ENCODE data around the gene RS1. TPM values are rescaled to one million over a fixed set of nuclear protein-coding genes. Genes with fewer than 3 reads are reported as not detected.

Gene RS1
- polyA plus RNA-seq (2013, experiment 1 of 2), result not detected
- 0.13 TPM for polyA plus RNA-seq (2013, experiment 2 of 2)

GRCh38 chrX:18672008-18672407, at the start of gene RS1:
RS1 (minus strand) TSS chrX:18672108; CDS start chrX:18672068, 40 bp downstream.
- no peak within 1 kb of the TSS for H3K9ac ChIP-seq (ENCODE audit: low read depth, low read length)
- WGBS, result 83% methylated on average over 7 of the region's 10 CpGs
- H3K27ac ChIP-seq (ENCODE audit: low read depth, low read length), result no peak within 1 kb of the TSS

GRCh38 chrX:18719852-18720251, 47.9 kb upstream of the RS1 start:
- no peak overlapping the region for H3K4me3 ChIP-seq (ENCODE audit: low read length)
- no peak overlapping the region for H3K9ac ChIP-seq (ENCODE audit: low read depth, low read length)
- H3K9me3 ChIP-seq (ENCODE audit: insufficient read depth, low read depth, low read length), result no peaks in the 10 kb centered on the region
- H3K4me1 ChIP-seq (ENCODE audit: insufficient read depth, low read length), result no peaks in the 10 kb centered on the region
- no peak overlapping the region for H3K27ac ChIP-seq (ENCODE audit: low read depth, low read length)
- H3K27me3 ChIP-seq (ENCODE audit: insufficient read depth, low read length), result no peaks in the 10 kb centered on the region
- H3K36me3 ChIP-seq (ENCODE audit: insufficient read depth, low read length), result no peaks in the 10 kb centered on the region
- WGBS, result 97% methylated on average over 2 of the region's 4 CpGs

More at GRCh38 chrX:18672008-18672407, at the start of gene RS1:
- Histone ChIP-seq H3K4me3 (ENCODE audit: low read length) (no peak within 1 kb of the TSS), H3K36me3 (ENCODE audit: insufficient read depth, low read length) (no peaks in the 10 kb centered on the region), H3K9me3 (ENCODE audit: insufficient read depth, low read depth, low read length) (no peaks in the 10 kb centered on the region), H3K4me1 (ENCODE audit: insufficient read depth, low read length) (no peaks in the 10 kb centered on the region; the same call in 1 of the 2 replicates), H3K27me3 (ENCODE audit: insufficient read depth, low read length) (no peaks in the 10 kb centered on the region)

DNA sequence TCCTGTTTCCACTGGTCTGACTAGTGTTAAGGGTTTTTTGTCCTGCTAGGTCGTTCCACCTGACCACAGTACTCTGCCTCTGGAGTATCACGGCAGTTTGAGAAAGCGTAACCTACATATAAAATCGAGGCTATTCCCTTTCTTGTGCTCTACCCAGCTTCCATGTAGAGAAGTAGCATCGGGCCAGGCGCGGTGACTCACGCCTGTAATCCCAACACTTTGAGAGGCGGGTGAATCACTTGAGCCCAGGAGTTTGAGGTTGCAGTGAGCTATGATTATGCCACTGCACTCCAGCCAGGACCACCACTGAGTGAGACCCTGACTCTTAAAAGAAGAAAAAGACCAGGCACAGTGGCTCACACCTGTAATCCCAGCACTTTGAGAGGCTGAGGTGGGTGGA, 43.0 kb upstream of the RS1 start:
- Histone ChIP-seq H3K4me3 (ENCODE audit: low read length) (no peak overlapping the region), H3K27ac (ENCODE audit: low read depth, low read length) (no peak overlapping the region), H3K9ac (ENCODE audit: low read depth, low read length) (no peak overlapping the region), H3K36me3 (ENCODE audit: insufficient read depth, low read length) (no peaks in the 10 kb centered on the region), H3K4me1 (ENCODE audit: insufficient read depth, low read length) (no peaks in the 10 kb centered on the region), H3K9me3 (ENCODE audit: insufficient read depth, low read depth, low read length) (no peaks in the 10 kb centered on the region), H3K27me3 (ENCODE audit: insufficient read depth, low read length) (no peaks in the 10 kb centered on the region)
- 85% methylated on average over 9 of the region's 9 CpGs for WGBS

- Histone ChIP-seq H3K27me3 (ENCODE audit: insufficient read depth, low read length) (no peaks in the 10 kb centered on the region), H3K9me3 (ENCODE audit: insufficient read depth, low read depth, low read length) (no peaks in the 10 kb centered on the region), H3K9ac (ENCODE audit: low read depth, low read length) (no peak overlapping the region), H3K4me1 (ENCODE audit: insufficient read depth, low read length) (no peaks in the 10 kb centered on the region), H3K36me3 (ENCODE audit: insufficient read depth, low read length) (no peaks in the 10 kb centered on the region), H3K27ac (ENCODE audit: low read depth, low read length) (no peak overlapping the region), H3K4me3 (ENCODE audit: low read length) (no peak overlapping the region)
- 100% methylated on average over 3 of the region's 3 CpGs for WGBS
These were observed 37.9 kb upstream of the RS1 start for GRCh38 chrX:18709833-18710232.

DNA sequence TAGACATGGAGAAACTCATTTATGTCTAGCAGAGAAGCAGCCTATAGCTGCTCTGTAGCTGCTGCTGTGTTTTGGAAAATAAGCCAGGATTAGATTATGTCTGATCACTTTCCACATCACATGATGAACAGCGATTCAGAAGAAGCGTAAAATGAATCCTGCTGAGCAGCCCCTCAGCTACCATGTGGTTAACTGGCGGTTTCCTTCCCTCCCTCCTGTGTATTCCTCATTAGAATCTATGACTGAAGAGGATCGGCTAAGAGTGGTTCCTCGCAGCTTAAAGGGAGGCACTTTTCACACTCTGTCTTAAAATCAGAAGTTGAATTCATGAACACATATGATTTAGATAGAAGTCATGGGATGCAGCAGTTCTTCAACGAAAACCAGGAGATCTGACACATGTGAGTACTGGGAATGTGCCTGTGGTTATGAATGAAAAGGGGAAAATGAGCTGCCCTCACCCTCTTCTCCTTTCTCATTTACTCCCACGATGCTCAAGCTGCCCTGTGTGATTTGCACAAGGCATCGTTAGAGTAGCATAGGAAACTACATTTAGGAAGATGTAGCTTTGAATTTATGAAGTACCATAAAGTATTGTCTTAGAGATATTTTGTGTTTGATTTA, 35.6 kb upstream of the RS1 start, which contains the start of gene PPEF1:
Gene PPEF1 (plus strand): TSS at position 220 of the 624 bp plus-strand sequence. CDS start 136 bp downstream, at position 356.
- no peaks in the 10 kb centered on the region for H3K36me3 ChIP-seq (ENCODE audit: insufficient read depth, low read length)
- no peak within 1 kb of the TSS for H3K27ac ChIP-seq (ENCODE audit: low read depth, low read length)
- WGBS, result 100% methylated on average over 4 of the region's 8 CpGs
- no peaks in the 10 kb centered on the region for H3K9me3 ChIP-seq (ENCODE audit: insufficient read depth, low read depth, low read length)
- H3K9ac ChIP-seq (ENCODE audit: low read depth, low read length), result no peak within 1 kb of the TSS
- no peak within 1 kb of the TSS for H3K4me3 ChIP-seq (ENCODE audit: low read length)
- no peaks in the 10 kb centered on the region for H3K27me3 ChIP-seq (ENCODE audit: insufficient read depth, low read length)
- H3K4me1 ChIP-seq (ENCODE audit: insufficient read depth, low read length), result peaks cover 5% of the 10 kb centered on the region; the same call in 1 of the 2 replicates

DNA sequence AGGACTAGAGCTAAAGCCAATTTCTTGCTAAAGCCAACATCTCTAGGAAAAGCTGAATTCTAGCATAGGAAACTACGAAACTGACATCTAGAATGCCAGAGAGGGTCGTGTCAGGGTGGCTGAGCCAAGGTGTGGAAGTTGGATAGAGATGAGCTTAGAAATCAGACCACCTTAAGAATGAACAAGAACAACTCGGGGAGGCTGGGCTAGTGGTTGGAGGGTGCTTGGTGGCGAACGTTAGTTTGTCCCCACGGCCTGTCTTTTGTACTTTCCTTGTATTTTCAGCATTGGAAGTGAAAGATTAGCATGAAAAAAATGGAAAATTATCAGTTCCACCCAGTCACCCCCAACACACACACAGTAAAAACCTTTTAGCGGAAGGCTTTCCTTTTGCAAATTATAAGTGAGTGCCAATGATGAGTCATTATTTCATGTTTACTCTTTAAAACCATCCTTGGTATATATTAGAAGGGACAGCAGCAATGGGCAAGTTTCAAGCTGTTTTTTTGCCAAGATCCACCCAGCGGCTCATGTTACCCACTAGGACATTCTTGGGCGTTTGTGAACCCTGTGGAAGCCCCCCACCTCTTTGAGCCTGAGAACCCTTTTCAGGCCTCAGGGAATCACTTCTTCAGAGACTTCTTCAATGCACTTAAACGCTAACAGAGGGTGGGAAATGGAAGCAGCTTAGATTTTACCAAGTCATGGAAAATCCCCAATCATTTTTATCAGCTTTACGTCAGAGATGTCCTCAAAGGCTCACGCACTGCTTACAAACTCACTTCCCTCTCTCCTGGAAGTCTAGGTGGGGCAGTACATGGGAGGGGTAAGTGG, 30.7 kb upstream of the RS1 start:
- Histone ChIP-seq H3K36me3 (ENCODE audit: insufficient read depth, low read length) (no peaks in the 10 kb centered on the region), H3K9me3 (ENCODE audit: insufficient read depth, low read depth, low read length) (no peaks in the 10 kb centered on the region), H3K27ac (ENCODE audit: low read depth, low read length) (no peak overlapping the region), H3K9ac (ENCODE audit: low read depth, low read length) (no peak overlapping the region), H3K27me3 (ENCODE audit: insufficient read depth, low read length) (no peaks in the 10 kb centered on the region), H3K4me3 (ENCODE audit: low read length) (no peak overlapping the region), H3K4me1 (ENCODE audit: insufficient read depth, low read length) (peaks cover 5% of the 10 kb centered on the region; the same call in 1 of the 2 replicates)
- WGBS, result 84% methylated on average over 9 of the region's 12 CpGs

DNA sequence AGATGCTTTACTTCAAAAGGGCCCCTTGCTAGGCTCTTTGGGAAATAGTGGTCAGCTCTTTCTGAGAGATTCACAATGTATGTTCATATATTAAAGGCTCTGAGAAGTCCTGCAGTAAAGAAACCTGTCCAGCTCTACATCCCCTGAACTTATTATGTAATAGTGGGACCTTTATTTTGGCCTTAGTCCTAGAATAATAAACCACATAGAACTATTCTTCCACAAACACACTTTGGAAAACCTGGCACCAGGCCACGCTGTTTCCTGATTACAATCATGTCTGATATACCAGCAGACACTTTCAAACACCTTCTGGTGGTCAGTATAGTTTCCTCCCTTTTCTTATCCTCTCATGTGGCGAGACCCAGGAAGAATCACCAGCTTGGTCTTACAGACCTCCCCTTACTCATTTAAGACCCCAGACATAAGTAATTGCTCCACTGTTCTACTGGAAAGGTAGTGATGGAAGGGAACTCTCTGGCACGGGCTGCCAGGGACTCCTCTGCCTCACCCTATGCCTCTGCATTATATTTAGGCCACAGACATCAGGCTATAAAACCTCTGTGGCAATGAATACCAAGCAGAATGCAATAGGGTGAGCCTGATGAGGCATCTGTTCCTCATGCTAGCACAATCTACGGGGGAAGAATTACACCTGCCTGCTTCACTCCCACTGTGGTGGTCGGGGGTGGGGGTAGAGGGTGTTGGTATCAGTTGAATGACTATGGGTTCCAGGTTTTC, 29.9 kb upstream of the RS1 start:
- Histone ChIP-seq H3K9ac (ENCODE audit: low read depth, low read length) (no peak overlapping the region), H3K27me3 (ENCODE audit: insufficient read depth, low read length) (no peaks in the 10 kb centered on the region), H3K27ac (ENCODE audit: low read depth, low read length) (no peak overlapping the region), H3K4me3 (ENCODE audit: low read length) (no peak overlapping the region), H3K36me3 (ENCODE audit: insufficient read depth, low read length) (no peaks in the 10 kb centered on the region), H3K4me1 (ENCODE audit: insufficient read depth, low read length) (peaks cover 5% of the 10 kb centered on the region; the same call in 1 of the 2 replicates), H3K9me3 (ENCODE audit: insufficient read depth, low read depth, low read length) (no peaks in the 10 kb centered on the region)
- WGBS, result 99% methylated on average over 3 of the region's 5 CpGs

DNA sequence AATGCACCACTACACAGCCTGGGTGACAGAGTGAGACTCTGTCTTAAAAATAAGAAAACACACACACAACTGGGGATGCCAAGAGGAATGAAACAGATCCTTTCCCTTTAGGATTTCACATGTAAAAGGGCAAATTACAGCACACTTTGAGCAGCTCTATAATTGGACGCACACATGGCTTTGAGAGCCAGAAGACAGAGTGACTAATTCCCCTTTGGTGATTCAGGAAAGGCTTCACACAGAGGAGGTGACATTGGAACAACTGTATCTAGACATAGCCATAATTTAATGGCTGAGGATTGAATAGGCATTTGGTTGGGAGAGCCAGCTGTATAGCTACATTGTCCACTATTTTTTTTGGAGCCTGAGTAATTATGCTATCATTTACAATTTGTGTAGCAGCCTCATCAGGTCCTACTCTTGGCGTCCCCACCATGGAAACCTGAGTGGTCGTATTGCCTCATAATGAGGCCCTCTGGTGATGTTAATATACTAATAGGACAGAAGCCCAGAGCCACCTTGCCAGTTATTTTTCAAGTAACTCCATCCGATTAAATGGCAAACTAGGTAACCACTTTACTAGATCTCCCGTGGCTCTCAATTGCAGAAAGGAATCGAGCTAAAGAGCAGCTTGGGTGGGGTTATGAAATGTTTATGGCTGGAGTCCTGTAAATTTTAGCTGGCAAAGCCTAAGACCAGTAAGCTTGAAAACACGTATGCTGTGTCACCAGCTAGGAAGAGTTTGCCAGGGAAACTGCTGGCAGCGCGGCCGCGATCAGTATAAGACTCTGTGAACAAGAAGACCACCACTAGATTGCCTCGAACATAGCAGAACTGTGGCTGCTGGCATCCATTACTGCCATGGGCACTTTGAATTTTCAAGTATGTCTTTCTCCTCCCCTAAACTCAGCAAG, 27.1 kb upstream of the RS1 start:
- 93% methylated on average over 12 of the region's 12 CpGs for WGBS

GRCh38 chrX:18696653-18697052, 24.7 kb upstream of the RS1 start:
- H3K36me3 ChIP-seq (ENCODE audit: insufficient read depth, low read length), result no peaks in the 10 kb centered on the region
- no peak overlapping the region for H3K27ac ChIP-seq (ENCODE audit: low read depth, low read length)
- 90% methylated on average over 3 of the region's 3 CpGs for WGBS
- no peaks in the 10 kb centered on the region for H3K9me3 ChIP-seq (ENCODE audit: insufficient read depth, low read depth, low read length)
- H3K9ac ChIP-seq (ENCODE audit: low read depth, low read length), result no peak overlapping the region
- no peaks in the 10 kb centered on the region for H3K27me3 ChIP-seq (ENCODE audit: insufficient read depth, low read length)
- H3K4me1 ChIP-seq (ENCODE audit: insufficient read depth, low read length), result no peaks in the 10 kb centered on the region
- H3K4me3 ChIP-seq (ENCODE audit: low read length), result no peak overlapping the region

More for the DNA sequence above, 27.1 kb upstream of the RS1 start:
- no peak overlapping the region for H3K27ac ChIP-seq (ENCODE audit: low read depth, low read length)
- H3K9me3 ChIP-seq (ENCODE audit: insufficient read depth, low read depth, low read length), result no peaks in the 10 kb centered on the region
- no peaks in the 10 kb centered on the region for H3K36me3 ChIP-seq (ENCODE audit: insufficient read depth, low read length)
- H3K27me3 ChIP-seq (ENCODE audit: insufficient read depth, low read length), result no peaks in the 10 kb centered on the region
- no peak overlapping the region for H3K4me3 ChIP-seq (ENCODE audit: low read length)
- H3K9ac ChIP-seq (ENCODE audit: low read depth, low read length), result no peak overlapping the region
- H3K4me1 ChIP-seq (ENCODE audit: insufficient read depth, low read length), result peaks cover 5% of the 10 kb centered on the region; the same call in 1 of the 2 replicates

DNA sequence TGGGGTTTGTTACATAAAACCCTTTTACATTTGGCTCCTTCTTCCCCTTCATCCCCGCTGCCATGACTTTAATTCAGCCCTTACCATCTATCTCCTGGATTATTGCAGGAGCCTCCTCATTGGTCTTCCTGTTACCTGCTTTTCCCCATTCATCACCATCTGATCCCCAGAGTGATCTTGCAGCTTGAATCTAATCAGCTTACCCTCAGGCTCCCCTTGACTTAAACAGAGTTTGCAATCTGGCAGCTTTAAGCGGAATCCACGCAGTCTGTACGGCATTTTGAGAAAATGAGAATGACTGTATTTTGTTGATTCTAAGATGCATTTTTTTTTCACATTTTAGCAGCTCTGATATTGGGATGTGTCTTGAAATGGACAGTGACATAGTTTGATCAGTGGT, 20.6 kb upstream of the RS1 start:
- Histone ChIP-seq H3K4me1 (ENCODE audit: insufficient read depth, low read length) (no peaks in the 10 kb centered on the region), H3K27ac (ENCODE audit: low read depth, low read length) (no peak overlapping the region), H3K9me3 (ENCODE audit: insufficient read depth, low read depth, low read length) (no peaks in the 10 kb centered on the region), H3K27me3 (ENCODE audit: insufficient read depth, low read length) (no peaks in the 10 kb centered on the region), H3K36me3 (ENCODE audit: insufficient read depth, low read length) (no peaks in the 10 kb centered on the region), H3K9ac (ENCODE audit: low read depth, low read length) (no peak overlapping the region), H3K4me3 (ENCODE audit: low read length) (no peak overlapping the region)
- 94% methylated on average over 3 of the region's 4 CpGs for WGBS

Measured in HUES64 (cell line).